Measurements from ENCODE around the gene CTNND1.

- TF ChIP-seq CTCF (conservative IDR thresholded peaks at IDR 0.05; ENCODE audit: low read depth, low read length) (no peak), EZH2 (IDR thresholded peaks at IDR 0.05; ENCODE audit: borderline replicate concordance, low read depth, low read length, poor library complexity, severe bottlenecking) (no peak)
Observed at GRCh38 chr11:57785072-57785471, 23.5 kb downstream of the CTNND1 start.
